GM13977 (cell line): ENCODE measurements around the gene KDSR.

ENCODE experiments used
- DNase-seq: peaks from one replicate; pipeline ENCODE4 v3.0.0; 2012; ENCODE audit warnings: low spot score
- in situ Hi-C: fragments of 300-500 bp; cut with MboI; formaldehyde crosslinking; loops from one replicate; pipeline ENCODE4 v1.12.0; 2022; ENCODE audit warnings: low sequenced_read_pairs, low pct_unique_long_range_greater_than_20kb, mixed read lengths, inconsistent platforms; ENCODE audit not compliant: unreplicated experiment
- TF ChIP-seq, protein P1 (sequence below): IDR thresholded peaks from 2 replicates; pipeline ENCODE4 v1.5.1; 2012; ENCODE audit warnings: mild to moderate bottlenecking, control low read depth; ENCODE audit not compliant: insufficient read depth; ENCODE audit errors: extremely low read depth, missing control alignments

The KDSR gene

DNA sequence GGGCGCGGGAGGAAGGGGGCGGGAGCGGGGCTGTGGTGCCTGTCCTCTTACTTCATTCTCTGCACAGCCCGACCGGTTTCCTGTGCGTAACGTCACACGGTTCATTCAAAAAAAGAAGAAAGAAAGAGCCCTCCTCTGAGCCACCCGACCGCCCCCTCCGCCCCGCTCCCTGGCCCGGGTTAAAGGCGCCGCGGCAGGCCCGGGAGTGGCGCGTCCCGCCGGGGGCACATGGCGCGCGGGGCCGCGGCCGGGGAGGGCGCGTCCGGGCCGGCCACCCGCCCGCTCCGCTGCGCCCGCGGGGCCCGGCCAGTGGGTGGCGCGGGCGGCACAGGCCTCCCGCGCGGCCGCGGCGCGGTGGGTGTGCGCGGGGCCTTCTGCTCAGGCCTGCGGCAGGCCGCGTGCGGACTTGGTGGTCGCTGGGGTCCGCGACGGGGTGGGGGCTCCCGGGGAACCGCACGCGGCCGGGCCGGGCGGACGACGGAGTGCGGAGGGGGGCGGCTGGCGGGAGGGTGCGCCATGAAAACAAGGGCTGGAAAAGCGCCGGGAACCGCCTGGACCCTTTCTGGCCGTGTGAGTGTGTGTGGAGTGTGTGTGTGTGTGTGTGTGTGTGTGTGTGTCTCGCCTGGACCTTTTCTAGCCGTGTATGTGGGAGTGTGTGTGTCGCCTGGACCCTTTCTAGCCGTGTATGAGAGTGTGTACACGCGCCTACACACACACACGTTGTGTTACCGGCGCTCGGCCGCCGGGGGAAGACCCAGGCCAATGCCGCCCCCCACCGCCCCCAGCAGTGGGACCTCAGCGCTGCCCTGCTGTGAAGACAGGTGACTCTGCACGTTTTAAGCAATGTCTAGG, 46.7 kb downstream of the KDSR start:
- TF ChIP-seq, protein P1, sequence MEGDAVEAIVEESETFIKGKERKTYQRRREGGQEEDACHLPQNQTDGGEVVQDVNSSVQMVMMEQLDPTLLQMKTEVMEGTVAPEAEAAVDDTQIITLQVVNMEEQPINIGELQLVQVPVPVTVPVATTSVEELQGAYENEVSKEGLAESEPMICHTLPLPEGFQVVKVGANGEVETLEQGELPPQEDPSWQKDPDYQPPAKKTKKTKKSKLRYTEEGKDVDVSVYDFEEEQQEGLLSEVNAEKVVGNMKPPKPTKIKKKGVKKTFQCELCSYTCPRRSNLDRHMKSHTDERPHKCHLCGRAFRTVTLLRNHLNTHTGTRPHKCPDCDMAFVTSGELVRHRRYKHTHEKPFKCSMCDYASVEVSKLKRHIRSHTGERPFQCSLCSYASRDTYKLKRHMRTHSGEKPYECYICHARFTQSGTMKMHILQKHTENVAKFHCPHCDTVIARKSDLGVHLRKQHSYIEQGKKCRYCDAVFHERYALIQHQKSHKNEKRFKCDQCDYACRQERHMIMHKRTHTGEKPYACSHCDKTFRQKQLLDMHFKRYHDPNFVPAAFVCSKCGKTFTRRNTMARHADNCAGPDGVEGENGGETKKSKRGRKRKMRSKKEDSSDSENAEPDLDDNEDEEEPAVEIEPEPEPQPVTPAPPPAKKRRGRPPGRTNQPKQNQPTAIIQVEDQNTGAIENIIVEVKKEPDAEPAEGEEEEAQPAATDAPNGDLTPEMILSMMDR = peak; percentile 38
- DNase-seq = peak; percentile 93
- in situ Hi-C loops = no loop called here

DNA sequence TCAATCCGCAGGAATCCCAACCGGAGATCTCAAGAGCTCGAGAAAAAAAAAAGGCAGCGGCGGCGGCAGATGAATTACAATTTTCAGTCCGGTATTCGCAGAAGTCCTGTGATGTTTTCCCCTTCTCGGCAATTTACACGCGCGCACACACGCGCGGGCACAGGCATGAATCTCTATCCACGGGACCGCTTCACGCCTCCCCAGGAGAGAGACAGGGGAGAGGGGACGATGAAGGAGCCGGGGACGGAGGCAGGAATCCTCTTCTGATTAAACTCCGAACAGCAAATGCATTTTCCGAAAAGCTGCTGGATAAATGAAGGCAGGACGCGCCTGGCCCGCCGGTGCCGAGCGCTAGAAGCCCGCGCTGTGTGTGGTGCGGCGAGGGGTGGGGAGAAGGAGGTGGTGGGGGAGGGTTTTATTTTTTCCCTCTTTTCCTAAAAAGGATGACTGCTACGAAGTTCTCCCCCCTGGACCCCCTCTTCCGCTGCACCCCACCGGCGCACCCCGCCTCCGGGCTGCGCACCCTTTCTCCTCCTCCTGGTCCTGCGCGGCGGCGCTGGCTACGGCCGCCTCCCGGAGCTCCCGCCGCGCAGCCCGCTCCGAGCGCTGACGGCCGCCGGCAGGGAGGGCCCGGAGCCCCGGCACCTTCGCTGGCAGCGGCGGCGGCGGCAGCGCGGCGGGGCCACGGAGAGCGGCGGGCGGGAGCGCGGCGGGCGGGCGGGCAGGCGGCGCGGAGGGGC, 47.5 kb downstream of the KDSR start, which contains the start of gene BCL2:
Gene BCL2 (minus strand): TSS at position 387 of the 740 bp plus-strand sequence.
- DNase-seq = no peak

GRCh38 chr18:63318889-63319382, 48.1 kb downstream of the KDSR start:
- in situ Hi-C loops = loop anchor here (10.0 kb wide), 1 partner anchor 164 kb away; no protein-coding TSS in a partner anchor
- no peak for DNase-seq
- TF ChIP-seq, protein P1 = no peak

More for the DNA sequence above, 47.5 kb downstream of the KDSR start, which contains the start of gene BCL2:
- in situ Hi-C loops = loop anchor here (10.0 kb wide), 1 partner anchor 165 kb away; no protein-coding TSS in a partner anchor
- TF ChIP-seq, protein P1 = no peak

DNA sequence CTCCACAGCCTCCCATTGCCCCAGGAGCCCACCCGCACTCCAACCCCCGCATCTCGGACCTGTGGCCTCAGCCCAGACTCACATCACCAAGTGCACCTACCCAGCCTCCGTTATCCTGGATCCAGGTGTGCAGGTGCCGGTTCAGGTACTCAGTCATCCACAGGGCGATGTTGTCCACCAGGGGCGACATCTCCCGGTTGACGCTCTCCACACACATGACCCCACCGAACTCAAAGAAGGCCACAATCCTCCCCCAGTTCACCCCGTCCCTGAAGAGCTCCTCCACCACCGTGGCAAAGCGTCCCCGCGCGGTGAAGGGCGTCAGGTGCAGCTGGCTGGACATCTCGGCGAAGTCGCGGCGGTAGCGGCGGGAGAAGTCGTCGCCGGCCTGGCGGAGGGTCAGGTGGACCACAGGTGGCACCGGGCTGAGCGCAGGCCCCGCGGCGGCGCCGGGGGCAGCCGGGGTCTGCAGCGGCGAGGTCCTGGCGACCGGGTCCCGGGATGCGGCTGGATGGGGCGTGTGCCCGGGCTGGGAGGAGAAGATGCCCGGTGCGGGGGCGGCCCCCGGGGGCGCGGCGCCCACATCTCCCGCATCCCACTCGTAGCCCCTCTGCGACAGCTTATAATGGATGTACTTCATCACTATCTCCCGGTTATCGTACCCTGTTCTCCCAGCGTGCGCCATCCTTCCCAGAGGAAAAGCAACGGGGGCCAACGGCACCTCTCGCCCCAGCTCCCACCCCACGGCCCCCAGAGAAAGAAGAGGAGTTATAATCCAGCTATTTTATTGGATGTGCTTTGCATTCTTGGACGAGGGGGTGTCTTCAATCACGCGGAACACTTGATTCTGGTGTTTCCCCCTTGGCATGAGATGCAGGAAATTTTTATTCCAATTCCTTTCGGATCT, 48.8 kb downstream of the KDSR start:
- TF ChIP-seq, protein P1 = peak; percentile 93
- in situ Hi-C loops = loop anchor here (10.0 kb wide), 1 partner anchor 163 kb away; no protein-coding TSS in a partner anchor

DNA sequence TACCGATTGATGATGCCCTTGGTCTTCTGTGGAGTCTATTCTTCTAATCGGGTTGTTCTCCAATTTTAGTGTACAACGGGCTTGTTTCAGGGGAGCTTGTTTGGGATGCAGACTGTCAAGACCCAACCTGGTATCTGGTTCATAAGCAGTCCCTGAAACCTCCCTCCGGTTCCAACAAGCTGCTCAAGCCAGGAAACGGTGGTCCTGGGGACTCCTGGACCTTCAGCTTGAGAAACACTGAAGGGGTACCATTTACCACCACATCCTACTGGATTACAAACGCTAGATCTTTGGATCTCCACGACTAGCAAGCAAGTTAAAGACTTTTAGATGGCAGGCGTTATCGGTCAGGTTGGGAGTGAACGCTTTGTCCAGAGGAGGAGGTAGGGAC, 49.5 kb downstream of the KDSR start:
- TF ChIP-seq, protein P1 = peak; percentile 0
- in situ Hi-C loops = loop anchor here (10.0 kb wide), 1 partner anchor 163 kb away; no protein-coding TSS in a partner anchor
- DNase-seq = no peak

More for the DNA sequence above, 48.8 kb downstream of the KDSR start:
- DNase-seq = peak; percentile 79
